HepG2 (cell line): ENCODE results near the gene ARHGAP45. TPM values are rescaled to one million over a fixed set of nuclear protein-coding genes. Genes with fewer than 3 reads are reported as not detected.

Experiments used
- ARID5B ChIP-seq: IDR thresholded peaks from 2 replicates; pipeline ENCODE4 v1.4.0; 2020; ENCODE audit warnings: mild to moderate bottlenecking, missing genetic modification reagents
- GATAD2A ChIP-seq: IDR thresholded peaks from 2 replicates; pipeline ENCODE4 v1.6.1; 2016
- HNRNPK ChIP-seq: fragments of 200-400 bp; formaldehyde crosslinking; IDR thresholded peaks from 2 replicates; pipeline ENCODE4 v1.6.1; 2018; ENCODE audit warnings: low read length, low read depth, moderate library complexity, mild to moderate bottlenecking; ENCODE audit not compliant: poor library complexity, severe bottlenecking
- MEIS2 ChIP-seq: sonication (generic); formaldehyde crosslinking; IDR thresholded peaks from 2 replicates; pipeline ENCODE4 v1.9.0; 2021; ENCODE audit warnings: mild to moderate bottlenecking, missing genetic modification reagents
- MXD4 ChIP-seq: IDR thresholded peaks from 2 replicates; pipeline ENCODE4 v1.6.1; 2016; ENCODE audit warnings: mild to moderate bottlenecking, missing biosample characterization, missing genetic modification reagents
- NFIB ChIP-seq: sonication (generic); formaldehyde crosslinking; IDR thresholded peaks from 2 replicates; pipeline ENCODE4 v1.9.0; 2021; ENCODE audit warnings: missing genetic modification reagents, mild to moderate bottlenecking, borderline replicate concordance
- POGZ ChIP-seq: sonication (generic); formaldehyde crosslinking; IDR thresholded peaks from 2 replicates; pipeline ENCODE4 v1.4.0; 2020; ENCODE audit warnings: mild to moderate bottlenecking, missing genetic modification reagents
- RELA ChIP-seq: sonication (generic); formaldehyde crosslinking; IDR thresholded peaks from 2 replicates; pipeline ENCODE4 v1.4.0; 2020; ENCODE audit warnings: missing genetic modification reagents
- REPIN1 ChIP-seq: sonication (generic); formaldehyde crosslinking; IDR thresholded peaks from 2 replicates; pipeline ENCODE4 v1.8.0; 2022; ENCODE audit warnings: missing genetic modification reagents, low read depth, mild to moderate bottlenecking, borderline replicate concordance
- SRY ChIP-seq: sonication (generic); formaldehyde crosslinking; IDR thresholded peaks from 2 replicates; pipeline ENCODE4 v1.8.0; 2022; ENCODE audit warnings: mild to moderate bottlenecking, missing genetic modification reagents
- ZBTB33 ChIP-seq: sonication (generic); formaldehyde crosslinking; IDR thresholded peaks from 2 replicates; pipeline ENCODE4 v1.4.0; 2020; ENCODE audit warnings: missing genetic modification reagents
- ZBTB4 ChIP-seq: sonication (generic); formaldehyde crosslinking; IDR thresholded peaks from 2 replicates; pipeline ENCODE4 v1.4.0; 2020; ENCODE audit warnings: missing genetic modification reagents, mild to moderate bottlenecking, borderline replicate concordance
- ZNF10 ChIP-seq: sonication (generic); formaldehyde crosslinking; IDR thresholded peaks from 2 replicates; pipeline ENCODE4 v1.4.0; 2020; ENCODE audit warnings: mild to moderate bottlenecking, low read depth, missing genetic modification reagents, borderline replicate concordance
- ZNF282 ChIP-seq: fragments of 450-650 bp; IDR thresholded peaks from 2 replicates; pipeline ENCODE4 v1.6.1; 2018; ENCODE audit not compliant: partially characterized antibody
- ZNF296 ChIP-seq: sonication (generic); formaldehyde crosslinking; conservative IDR thresholded peaks from 2 replicates; pipeline ENCODE4 v1.5.0; 2020; ENCODE audit warnings: mild to moderate bottlenecking, missing genetic modification reagents
- ZNF614 ChIP-seq: IDR thresholded peaks from 2 replicates; pipeline ENCODE4 v1.6.1; 2018; ENCODE audit warnings: missing biosample characterization, missing genetic modification reagents, inconsistent platforms, borderline replicate concordance
- polyA plus RNA-seq, 8 experiments: library from polyadenylated mRNA; depleted of rRNA in 3 of 8; stranded (reverse) in 7 of 8; unstranded in 1 of 8; fragments of >200 nt; fragmentation: Illumina TruSeq in 4 of 8; extraction: Trizol in 4 of 8; gene quantifications; 2 replicates each; pipeline versions ENCODE4 v1.2.1 to v1.2.3, GENCODE V29; 2011 to 2016; ENCODE audit warnings: low read depth in 4 of 8, missing spikeins in 1 of 8, mixed read lengths in 1 of 8; ENCODE audit not compliant: insufficient read depth in 1 of 8
- total RNA-seq, 5 experiments: library from RNA; depleted of rRNA; stranded (reverse); fragments of >200 nt; fragmentation: Illumina TruSeq; extraction: Trizol; gene quantifications; 2 replicates each; pipeline ENCODE4 v1.2.3, GENCODE V29; 2016; ENCODE audit warnings: low read depth in 1 of 5
- TF ChIP-seq, protein P1 (sequence below): sonication (generic); formaldehyde crosslinking; IDR thresholded peaks from 2 replicates; pipeline ENCODE4 v1.9.0; 2021; ENCODE audit warnings: missing genetic modification reagents, borderline replicate concordance
- TF ChIP-seq, protein P2 (sequence below): sonication (generic); formaldehyde crosslinking; conservative IDR thresholded peaks from 2 replicates; pipeline ENCODE4 v1.8.0; 2022; ENCODE audit warnings: low read depth, missing genetic modification reagents

ARHGAP45 gene
- total and polyA plus RNA-seq, 2 of the 13 experiments (the other 11 are each of a cell fraction or from before 2014, with no cell fraction given): 0.84 to 32.0 TPM

- TF ChIP-seq ARID5B: no peak
- TF ChIP-seq RELA (CRISPR knock-in tag): no peak
- no peak for TF ChIP-seq POGZ
- TF ChIP-seq, protein P1, sequence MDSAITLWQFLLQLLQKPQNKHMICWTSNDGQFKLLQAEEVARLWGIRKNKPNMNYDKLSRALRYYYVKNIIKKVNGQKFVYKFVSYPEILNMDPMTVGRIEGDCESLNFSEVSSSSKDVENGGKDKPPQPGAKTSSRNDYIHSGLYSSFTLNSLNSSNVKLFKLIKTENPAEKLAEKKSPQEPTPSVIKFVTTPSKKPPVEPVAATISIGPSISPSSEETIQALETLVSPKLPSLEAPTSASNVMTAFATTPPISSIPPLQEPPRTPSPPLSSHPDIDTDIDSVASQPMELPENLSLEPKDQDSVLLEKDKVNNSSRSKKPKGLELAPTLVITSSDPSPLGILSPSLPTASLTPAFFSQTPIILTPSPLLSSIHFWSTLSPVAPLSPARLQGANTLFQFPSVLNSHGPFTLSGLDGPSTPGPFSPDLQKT (CRISPR knock-in tag): no peak
- peak; percentile 82; the same call in 1 of the 2 replicates for TF ChIP-seq ZBTB4
- no peak for TF ChIP-seq HNRNPK
- TF ChIP-seq SRY (CRISPR knock-in tag): no peak
- TF ChIP-seq ZNF296: peak; percentile 74; the same call in 1 of the 2 replicates
- peak; percentile 63; the same call in 1 of the 2 replicates for TF ChIP-seq MEIS2
- no peak for TF ChIP-seq MXD4 (CRISPR knock-in tag)
- no peak for TF ChIP-seq ZNF614 (CRISPR knock-in tag)
- TF ChIP-seq, protein P2, sequence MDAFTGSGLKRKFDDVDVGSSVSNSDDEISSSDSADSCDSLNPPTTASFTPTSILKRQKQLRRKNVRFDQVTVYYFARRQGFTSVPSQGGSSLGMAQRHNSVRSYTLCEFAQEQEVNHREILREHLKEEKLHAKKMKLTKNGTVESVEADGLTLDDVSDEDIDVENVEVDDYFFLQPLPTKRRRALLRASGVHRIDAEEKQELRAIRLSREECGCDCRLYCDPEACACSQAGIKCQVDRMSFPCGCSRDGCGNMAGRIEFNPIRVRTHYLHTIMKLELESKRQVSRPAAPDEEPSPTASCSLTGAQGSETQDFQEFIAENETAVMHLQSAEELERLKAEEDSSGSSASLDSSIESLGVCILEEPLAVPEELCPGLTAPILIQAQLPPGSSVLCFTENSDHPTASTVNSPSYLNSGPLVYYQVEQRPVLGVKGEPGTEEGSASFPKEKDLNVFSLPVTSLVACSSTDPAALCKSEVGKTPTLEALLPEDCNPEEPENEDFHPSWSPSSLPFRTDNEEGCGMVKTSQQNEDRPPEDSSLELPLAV (CRISPR knock-in tag): no peak
- no peak for TF ChIP-seq REPIN1 (CRISPR knock-in tag)
- no peak for TF ChIP-seq NFIB (CRISPR knock-in tag)
- TF ChIP-seq ZNF10 (CRISPR knock-in tag): no peak
- peak; percentile 97 for TF ChIP-seq ZBTB33
- no peak for TF ChIP-seq ZNF282
- no peak for TF ChIP-seq GATAD2A
Measured at GRCh38 chr19:1046117-1046626, 20.8 kb upstream of the ARHGAP45 start (continued).
